Bronchial smooth muscle cell (primary cell): ENCODE data around the gene KIF9. TPM values are rescaled to one million over a fixed set of nuclear protein-coding genes. Genes with fewer than 3 reads are reported as not detected.

Experiments used
- total RNA-seq: library from RNA; depleted of rRNA; stranded (reverse); fragments of >200 nt; gene quantifications from 2 replicates; pipeline ENCODE4 v1.2.1, GENCODE V29; 2014

The KIF9 gene, protein sequence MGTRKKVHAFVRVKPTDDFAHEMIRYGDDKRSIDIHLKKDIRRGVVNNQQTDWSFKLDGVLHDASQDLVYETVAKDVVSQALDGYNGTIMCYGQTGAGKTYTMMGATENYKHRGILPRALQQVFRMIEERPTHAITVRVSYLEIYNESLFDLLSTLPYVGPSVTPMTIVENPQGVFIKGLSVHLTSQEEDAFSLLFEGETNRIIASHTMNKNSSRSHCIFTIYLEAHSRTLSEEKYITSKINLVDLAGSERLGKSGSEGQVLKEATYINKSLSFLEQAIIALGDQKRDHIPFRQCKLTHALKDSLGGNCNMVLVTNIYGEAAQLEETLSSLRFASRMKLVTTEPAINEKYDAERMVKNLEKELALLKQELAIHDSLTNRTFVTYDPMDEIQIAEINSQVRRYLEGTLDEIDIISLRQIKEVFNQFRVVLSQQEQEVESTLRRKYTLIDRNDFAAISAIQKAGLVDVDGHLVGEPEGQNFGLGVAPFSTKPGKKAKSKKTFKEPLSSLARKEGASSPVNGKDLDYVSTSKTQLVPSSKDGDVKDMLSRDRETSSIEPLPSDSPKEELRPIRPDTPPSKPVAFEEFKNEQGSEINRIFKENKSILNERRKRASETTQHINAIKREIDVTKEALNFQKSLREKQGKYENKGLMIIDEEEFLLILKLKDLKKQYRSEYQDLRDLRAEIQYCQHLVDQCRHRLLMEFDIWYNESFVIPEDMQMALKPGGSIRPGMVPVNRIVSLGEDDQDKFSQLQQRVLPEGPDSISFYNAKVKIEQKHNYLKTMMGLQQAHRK
- 3.2 and 4.2 TPM in 2 replicates for total RNA-seq

GRCh38 chr3:47282424-47283192 is at the start of gene KIF9, which contains the start of gene KLHL18:
Gene KIF9 (minus strand): TSS chr3:47282799. CDS start chr3:47277374, 5,425 bp downstream.
Gene KLHL18 (plus strand): TSS chr3:47282944. CDS start chr3:47282966, 22 bp downstream.

Other genes starting within 250 kb of the KIF9 start
- 21.4 and 23.8 TPM in 2 replicates for gene SETD2, start 118.7 kb downstream of the KIF9 start, total RNA-seq
- gene KLHL18, start 145 bp upstream of the KIF9 start, total RNA-seq, result 13.7 and 18.5 TPM in 2 replicates
- 15.6 and 16.3 TPM in 2 replicates for gene PTPN23, start 98.2 kb upstream of the KIF9 start, total RNA-seq
- gene SCAP, start 193.1 kb upstream of the KIF9 start, total RNA-seq, result 42.2 and 68.9 TPM in 2 replicates
- 39.2 and 41.1 TPM in 2 replicates for gene ELP6, start 230.9 kb upstream of the KIF9 start, total RNA-seq